Sigmoid colon (tissue), 7 donors: ENCODE measurements around the gene C13orf42. TPM values are rescaled to one million over a fixed set of nuclear protein-coding genes. Genes with fewer than 3 reads are reported as not detected.

Experiments used
- DNase-seq: peaks from one replicate; pipeline ENCODE4 v3.0.0-alpha.2; 2019
- H3K27ac ChIP-seq, 4 donors: fragments of 200-600 bp; sonication (generic); one replicate each; pipeline ENCODE4 v1.5.1; 2016 to 2019; ENCODE audit warnings: mild to moderate bottlenecking in 1 of 4
- H3K27me3 ChIP-seq, 3 donors: fragments of 200-600 bp; sonication (generic); one replicate each; pipeline ENCODE4 v1.5.1; 2019; ENCODE audit warnings: mild to moderate bottlenecking in 1 of 3
- H3K36me3 ChIP-seq, 4 donors: fragments of 200-600 bp; sonication (generic); one replicate each; pipeline ENCODE4 v1.5.1; 2016 to 2019
- H3K4me1 ChIP-seq, 4 donors: fragments of 200-600 bp; sonication (generic); one replicate each; pipeline ENCODE4 v1.5.1; 2017 to 2019
- H3K4me3 ChIP-seq, 4 donors: fragments of 200-600 bp; sonication (generic); one replicate each; pipeline ENCODE4 v1.5.1; 2017 to 2019; ENCODE audit warnings: mild to moderate bottlenecking in 2 of 4, moderate library complexity in 1 of 4
- H3K9me3 ChIP-seq, 4 donors: fragments of 200-600 bp in 3 of 4; sonication (generic) in 3 of 4; one replicate each; pipeline versions ENCODE4 v1.5.1 to v1.6.1; 2013 to 2019
- EP300 ChIP-seq, 4 donors: sonication (generic); formaldehyde crosslinking; IDR thresholded peaks; one replicate each; pipeline ENCODE4 v1.6.1; 2017; ENCODE audit warnings: antibody characterized with exemption in 4 of 4
- POLR2A ChIP-seq, 2 donors: fragments of 450-650 bp; IDR thresholded peaks; one replicate each; pipeline ENCODE4 v1.6.1; 2016; ENCODE audit warnings: antibody characterized with exemption in 2 of 2, mild to moderate bottlenecking in 2 of 2, moderate library complexity in 2 of 2
- POLR2AphosphoS5 ChIP-seq, 4 donors: sonication (generic); formaldehyde crosslinking; IDR thresholded peaks; one replicate each; pipeline ENCODE4 v1.6.1; 2017; ENCODE audit warnings: antibody characterized with exemption in 4 of 4
- WGBS, 2 donors: extraction: QIAGEN DNeasy Blood & Tissue Kit; methylation state at CpG; one replicate each; pipeline ENCODE4 v1.1.7; 2013; 5-methylcytosine and 5-hydroxymethylcytosine counted together
- intact Hi-C: fragments of 100-400 bp; cut with DNase I; formaldehyde crosslinking; loops from one replicate; pipeline ENCODE4 v1.15.1; 2023
- polyA plus RNA-seq, 3 donors: library from polyadenylated mRNA; stranded (reverse); fragments of 200-250 nt; gene quantifications; one replicate each; pipeline ENCODE4 v1.2.3, GENCODE V29; 2013
- total RNA-seq, 4 donors: library from RNA; depleted of rRNA; stranded (reverse); fragments of >200 nt; gene quantifications; one replicate each; pipeline ENCODE4 v1.1.0, GENCODE V29; 2016
- TF ChIP-seq, protein P1 (sequence below), 4 experiments: fragments of 450-650 bp in 3 of 4; fragments of 200-600 bp in 1 of 4; IDR thresholded peaks; one replicate each; pipeline ENCODE4 v1.5.1; 2016 to 2019; ENCODE audit warnings: antibody characterized with exemption in 4 of 4, mild to moderate bottlenecking in 3 of 4, moderate library complexity in 2 of 4
- donor health status: healthy with polysubstance abuse.
- donor health status: Bipolar disorder and iron deficiency.
- donor health status: healthy.

C13orf42 gene
- total and polyA plus RNA-seq, 7 donors = not detected

GRCh38 chr13:51155161-51155560 is 44.1 kb upstream of the C13orf42 start:
- WGBS, 2 donors = 86 to 95% methylated on average over 1 of the region's 1 CpG
- Histone ChIP-seq H3K27ac (no peak overlapping the region), H3K4me3 (no peak overlapping the region), H3K4me1 (peaks cover 0 to 12% (median 7%) of the 10 kb centered on the region in 4 donors), H3K27me3 (no peaks in the 10 kb centered on the region), H3K36me3 (no peaks in the 10 kb centered on the region), H3K9me3 (no peaks in the 10 kb centered on the region)
- TF ChIP-seq, protein P1, sequence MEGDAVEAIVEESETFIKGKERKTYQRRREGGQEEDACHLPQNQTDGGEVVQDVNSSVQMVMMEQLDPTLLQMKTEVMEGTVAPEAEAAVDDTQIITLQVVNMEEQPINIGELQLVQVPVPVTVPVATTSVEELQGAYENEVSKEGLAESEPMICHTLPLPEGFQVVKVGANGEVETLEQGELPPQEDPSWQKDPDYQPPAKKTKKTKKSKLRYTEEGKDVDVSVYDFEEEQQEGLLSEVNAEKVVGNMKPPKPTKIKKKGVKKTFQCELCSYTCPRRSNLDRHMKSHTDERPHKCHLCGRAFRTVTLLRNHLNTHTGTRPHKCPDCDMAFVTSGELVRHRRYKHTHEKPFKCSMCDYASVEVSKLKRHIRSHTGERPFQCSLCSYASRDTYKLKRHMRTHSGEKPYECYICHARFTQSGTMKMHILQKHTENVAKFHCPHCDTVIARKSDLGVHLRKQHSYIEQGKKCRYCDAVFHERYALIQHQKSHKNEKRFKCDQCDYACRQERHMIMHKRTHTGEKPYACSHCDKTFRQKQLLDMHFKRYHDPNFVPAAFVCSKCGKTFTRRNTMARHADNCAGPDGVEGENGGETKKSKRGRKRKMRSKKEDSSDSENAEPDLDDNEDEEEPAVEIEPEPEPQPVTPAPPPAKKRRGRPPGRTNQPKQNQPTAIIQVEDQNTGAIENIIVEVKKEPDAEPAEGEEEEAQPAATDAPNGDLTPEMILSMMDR (IDR thresholded peaks at IDR 0.05) = no peak
- TF ChIP-seq POLR2A (IDR thresholded peaks at IDR 0.05) (no peak), POLR2AphosphoS5 (IDR thresholded peaks at IDR 0.05) (no peak), EP300 (IDR thresholded peaks at IDR 0.05) (no peak)
- intact Hi-C loops = no loop called here
- DNase-seq = no peak

DNA sequence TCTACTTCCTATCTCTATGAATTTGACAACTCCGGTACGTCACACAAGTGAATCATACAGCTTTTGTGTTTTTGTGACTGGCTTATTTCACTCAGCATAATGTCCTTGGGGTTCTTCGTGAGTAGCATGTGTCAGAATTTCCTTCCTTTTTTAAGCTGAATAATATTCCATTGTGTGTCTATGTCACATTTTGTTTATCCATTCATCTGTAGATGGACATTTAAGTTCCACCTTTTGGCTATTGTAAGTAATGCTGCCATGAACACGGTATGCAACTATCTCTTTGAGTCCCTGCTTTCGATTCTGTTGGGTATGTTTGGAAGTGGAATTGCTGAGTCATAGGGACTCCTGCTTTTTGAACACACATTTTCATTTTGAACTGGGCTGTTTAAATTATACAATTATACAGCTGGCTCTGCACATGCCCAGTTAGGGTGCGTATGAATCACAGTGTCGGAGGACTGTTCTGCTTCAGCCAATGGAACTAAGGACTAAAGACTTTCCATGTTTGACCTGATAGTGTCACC is 43.0 kb upstream of the C13orf42 start:
- no peaks in the 10 kb centered on the region for H3K36me3 ChIP-seq
- H3K27me3 ChIP-seq = no peaks in the 10 kb centered on the region
- peaks cover 0 to 12% (median 7%) of the 10 kb centered on the region in 4 donors for H3K4me1 ChIP-seq
- no peak overlapping the region for H3K4me3 ChIP-seq
- no peaks in the 10 kb centered on the region for H3K9me3 ChIP-seq
- peak overlapping the region in 2 of 4 donors; percentile 33 to 36 for H3K27ac ChIP-seq
- 64 to 74% methylated on average over 7 of the region's 7 CpGs for WGBS, 2 donors
- TF ChIP-seq POLR2AphosphoS5 (IDR thresholded peaks at IDR 0.05) (no peak), EP300 (IDR thresholded peaks at IDR 0.05) (no peak), POLR2A (IDR thresholded peaks at IDR 0.05) (no peak)
- TF ChIP-seq, protein P1 (IDR thresholded peaks at IDR 0.05) = no peak
- intact Hi-C loops = loop anchor here (5.0 kb wide), 1 partner anchor 68 kb away; the partner anchor contains the start of gene FAM124A
- DNase-seq = no peak

DNA sequence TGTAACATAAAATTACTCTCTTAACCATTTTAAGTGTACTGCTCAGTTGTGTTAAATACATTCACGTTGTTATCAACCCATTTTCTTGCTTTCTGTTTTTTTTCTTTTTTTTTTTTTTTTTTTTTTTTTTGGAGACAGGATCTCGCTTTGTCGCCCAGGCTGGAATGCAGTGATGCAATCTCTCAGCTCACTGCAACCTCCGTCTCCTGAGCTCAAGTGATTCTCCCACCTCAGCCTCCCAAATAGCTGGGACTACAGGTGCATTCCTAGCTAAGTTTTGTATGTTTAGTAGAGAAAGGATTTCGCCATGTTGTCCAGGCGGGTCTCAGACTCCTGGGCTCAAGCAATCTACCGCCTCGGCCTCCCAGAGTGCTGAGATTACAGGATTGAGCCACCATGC is 42.5 kb upstream of the C13orf42 start:
- H3K27ac ChIP-seq = peak overlapping the region in 1 of 4 donors; percentile 36
- TF ChIP-seq POLR2AphosphoS5 (IDR thresholded peaks at IDR 0.05) = no peak
- TF ChIP-seq, protein P1 (IDR thresholded peaks at IDR 0.05) = no peak
- TF ChIP-seq POLR2A (IDR thresholded peaks at IDR 0.05) = no peak
- TF ChIP-seq EP300 (IDR thresholded peaks at IDR 0.05) = no peak
- H3K36me3 ChIP-seq = no peaks in the 10 kb centered on the region
- H3K4me1 ChIP-seq = peaks cover 0 to 12% (median 7%) of the 10 kb centered on the region in 4 donors
- intact Hi-C loops = loop anchor here (5.0 kb wide), 1 partner anchor 69 kb away; the partner anchor contains the start of gene FAM124A
- H3K4me3 ChIP-seq = no peak overlapping the region
- no peaks in the 10 kb centered on the region for H3K9me3 ChIP-seq
- DNase-seq = no peak
- H3K27me3 ChIP-seq = no peaks in the 10 kb centered on the region
- 87 to 89% methylated on average over 8 of the region's 8 CpGs for WGBS, 2 donors

DNA sequence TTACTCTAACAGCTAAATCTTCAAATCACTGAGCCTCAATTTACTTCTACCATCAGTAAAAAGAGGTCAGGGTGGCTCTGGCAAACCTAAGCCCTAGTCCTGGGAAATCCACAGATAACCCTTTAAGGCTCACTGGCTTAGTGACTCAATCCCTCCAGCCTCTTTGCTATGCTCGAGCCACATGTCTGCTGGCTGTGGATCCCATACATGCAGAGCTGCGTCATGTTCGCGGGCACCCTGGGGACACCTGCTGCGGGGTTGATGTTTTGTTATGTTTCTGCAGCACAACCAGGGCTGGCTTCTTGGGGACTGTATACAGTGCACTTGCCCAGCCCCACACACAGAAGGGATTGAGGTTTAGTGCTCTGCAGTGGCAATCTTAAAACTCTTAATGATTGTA is 41.6 kb upstream of the C13orf42 start:
- intact Hi-C loops = loop anchor here (5.0 kb wide), 1 partner anchor 70 kb away; the partner anchor contains the start of gene FAM124A
- H3K4me1 ChIP-seq = peaks cover 0 to 12% (median 7%) of the 10 kb centered on the region in 4 donors

More for the DNA sequence above, 41.6 kb upstream of the C13orf42 start:
- Histone ChIP-seq H3K9me3 (no peaks in the 10 kb centered on the region), H3K27me3 (no peaks in the 10 kb centered on the region), H3K27ac (no peak overlapping the region), H3K4me3 (no peak overlapping the region), H3K36me3 (no peaks in the 10 kb centered on the region)
- 78 to 84% methylated on average over 5 of the region's 5 CpGs for WGBS, 2 donors
- DNase-seq = no peak
- TF ChIP-seq POLR2A (IDR thresholded peaks at IDR 0.05) = no peak
- TF ChIP-seq POLR2AphosphoS5 (IDR thresholded peaks at IDR 0.05) = no peak
- TF ChIP-seq, protein P1 (IDR thresholded peaks at IDR 0.05) = no peak
- no peak for TF ChIP-seq EP300 (IDR thresholded peaks at IDR 0.05)
